H9 (cell line): ENCODE results near the gene STN1. TPM values are rescaled to one million over a fixed set of nuclear protein-coding genes. Genes with fewer than 3 reads are reported as not detected.

ENCODE experiments used
- DNase-seq: peaks from one replicate; pipeline ENCODE4 v3.0.0-alpha.2; 2017
- H2AFZ ChIP-seq: one replicate; pipeline ENCODE4 v1.6.1; 2013; ENCODE audit warnings: mild to moderate bottlenecking, low read length, control low read depth, moderate library complexity
- H2AK5ac ChIP-seq: 2 replicates; pipeline ENCODE4 v1.6.1; 2013; ENCODE audit warnings: low read length, control low read depth, mixed read lengths; ENCODE audit not compliant: insufficient read length
- H2BK120ac ChIP-seq: one replicate; pipeline ENCODE4 v1.6.1; 2013; ENCODE audit warnings: low read depth, mild to moderate bottlenecking, low read length, control low read depth, inconsistent platforms; ENCODE audit not compliant: poor library complexity, severe bottlenecking
- H2BK12ac ChIP-seq: 2 replicates; pipeline ENCODE4 v1.6.1; 2013; ENCODE audit warnings: low read length, control low read depth, mixed read lengths, low read depth; ENCODE audit not compliant: insufficient read length
- H2BK15ac ChIP-seq: 2 replicates; pipeline ENCODE4 v1.6.1; 2013; ENCODE audit warnings: low read depth, low read length, control low read depth
- H2BK20ac ChIP-seq: one replicate; pipeline ENCODE4 v1.6.1; 2013; ENCODE audit warnings: low read depth, mild to moderate bottlenecking, low read length, control low read depth, inconsistent platforms; ENCODE audit not compliant: poor library complexity, severe bottlenecking
- H2BK5ac ChIP-seq: 2 replicates; pipeline ENCODE4 v1.6.1; 2013; ENCODE audit warnings: low read length, control low read depth, mixed read lengths; ENCODE audit not compliant: insufficient read length
- H3K14ac ChIP-seq: 2 replicates; pipeline ENCODE4 v1.6.1; 2013; ENCODE audit warnings: low read length, control low read depth; ENCODE audit not compliant: insufficient read depth
- H3K18ac ChIP-seq: 2 replicates; pipeline ENCODE4 v1.6.1; 2013; ENCODE audit warnings: low read depth, mild to moderate bottlenecking, mixed read lengths, low read length, control low read depth; ENCODE audit not compliant: insufficient read length
- H3K23ac ChIP-seq: 2 replicates; pipeline ENCODE4 v1.6.1; 2013; ENCODE audit warnings: low read length, control low read depth, mixed read lengths, low read depth; ENCODE audit not compliant: insufficient read length
- H3K23me2 ChIP-seq: 2 replicates; pipeline ENCODE4 v1.6.1; 2013; ENCODE audit warnings: low read depth, mild to moderate bottlenecking, mixed read lengths, low read length, control low read depth; ENCODE audit not compliant: insufficient read length, poor library complexity, severe bottlenecking
- H3K27ac ChIP-seq: 2 replicates; pipeline ENCODE4 v1.5.1; 2013; ENCODE audit warnings: low read length, control low read depth, mixed read lengths, low read depth; ENCODE audit not compliant: insufficient read length
- H3K27me3 ChIP-seq: 2 replicates; pipeline ENCODE4 v1.6.1; 2013; ENCODE audit warnings: low read length, control low read depth, inconsistent platforms; ENCODE audit not compliant: insufficient read depth
- H3K4ac ChIP-seq: 2 replicates; pipeline ENCODE4 v1.6.1; 2013; ENCODE audit warnings: low read depth, mild to moderate bottlenecking, control low read depth, inconsistent platforms, low read length, moderate library complexity
- H3K4me1 ChIP-seq: 2 replicates; pipeline ENCODE4 v1.6.1; 2013; ENCODE audit warnings: low read length, control low read depth, inconsistent platforms; ENCODE audit not compliant: insufficient read depth
- H3K4me2 ChIP-seq: 2 replicates; pipeline ENCODE4 v1.6.1; 2013; ENCODE audit warnings: low read length, control low read depth, mixed read lengths; ENCODE audit not compliant: insufficient read length, insufficient read depth
- H3K56ac ChIP-seq: 2 replicates; pipeline ENCODE4 v1.6.1; 2013; ENCODE audit warnings: low read depth, mild to moderate bottlenecking, mixed read lengths, low read length, control low read depth; ENCODE audit not compliant: insufficient read length
- H3K79me1 ChIP-seq: 2 replicates; pipeline ENCODE4 v1.6.1; 2013; ENCODE audit warnings: low read depth, mild to moderate bottlenecking, moderate library complexity, low read length, control low read depth, inconsistent platforms; ENCODE audit not compliant: insufficient read depth, poor library complexity, severe bottlenecking
- H3K79me2 ChIP-seq: 2 replicates; pipeline ENCODE4 v1.6.1; 2013; ENCODE audit warnings: low read length, control low read depth, inconsistent platforms; ENCODE audit not compliant: insufficient read depth
- H3K9ac ChIP-seq: 2 replicates; pipeline ENCODE4 v1.6.1; 2013; ENCODE audit warnings: low read length, control low read depth, mixed read lengths; ENCODE audit not compliant: insufficient read length; ENCODE audit errors: extremely low read depth
- H3K9me3 ChIP-seq: one replicate; pipeline ENCODE4 v1.6.1; 2013; ENCODE audit warnings: low read depth, low read length, inconsistent platforms; ENCODE audit not compliant: control insufficient read depth
- H3T11ph ChIP-seq: one replicate; pipeline ENCODE4 v1.6.1; 2013; ENCODE audit warnings: mild to moderate bottlenecking, low read length, control low read depth, inconsistent platforms
- H4K20me1 ChIP-seq: one replicate; pipeline ENCODE4 v1.6.1; 2013; ENCODE audit not compliant: control insufficient read depth, insufficient read length, insufficient read depth
- H4K5ac ChIP-seq: 2 replicates; pipeline ENCODE4 v1.6.1; 2013; ENCODE audit warnings: low read depth, mild to moderate bottlenecking, mixed read lengths, low read length, control low read depth; ENCODE audit not compliant: insufficient read length
- H4K8ac ChIP-seq: replicated peaks from 2 replicates; pipeline ENCODE4 v1.6.1; 2013; ENCODE audit warnings: low read length, control low read depth, mixed read lengths, low read depth; ENCODE audit not compliant: insufficient read length
- H4K91ac ChIP-seq: 2 replicates; pipeline ENCODE4 v1.6.1; 2013; ENCODE audit warnings: low read depth, mild to moderate bottlenecking, moderate library complexity, mixed read lengths, low read length, control low read depth; ENCODE audit not compliant: insufficient read length
- H3K27ac Mint-ChIP-seq, 3 experiments: 2 replicates in 2 of 3; 3 replicates in 1 of 3; pipeline ENCODE4 v1.8.0; 2020 to 2021; ENCODE audit warnings: mixed read lengths in 3 of 3, mild to moderate bottlenecking in 1 of 3, moderate library complexity in 1 of 3
- H3K27me3 Mint-ChIP-seq: 2 replicates; pipeline ENCODE4 v1.8.0; 2021; ENCODE audit warnings: low read depth, mild to moderate bottlenecking, moderate library complexity, mixed read lengths
- H3K36me3 Mint-ChIP-seq, 3 experiments: 2 replicates in 2 of 3; 3 replicates in 1 of 3; pipeline ENCODE4 v1.8.0; 2020 to 2021; ENCODE audit warnings: low read depth in 3 of 3, mixed read lengths in 3 of 3; ENCODE audit not compliant: insufficient read depth in 1 of 3
- H3K4me1 Mint-ChIP-seq, 2 experiments: 2 replicates each; pipeline ENCODE4 v1.8.0; 2020; ENCODE audit warnings: mixed read lengths in 2 of 2
- H3K4me3 Mint-ChIP-seq, 2 experiments: 2 replicates in 1 of 2; 3 replicates in 1 of 2; pipeline ENCODE4 v1.8.0; 2020 to 2021; ENCODE audit warnings: mild to moderate bottlenecking in 2 of 2, mixed read lengths in 2 of 2, moderate library complexity in 1 of 2
- H3K9me3 Mint-ChIP-seq, 2 experiments: 2 replicates in 1 of 2; 3 replicates in 1 of 2; pipeline ENCODE4 v1.8.0; 2020; ENCODE audit warnings: mild to moderate bottlenecking in 2 of 2, mixed read lengths in 2 of 2, moderate library complexity in 1 of 2
- WGBS: extraction: QIAGEN DNeasy Blood & Tissue Kit; methylation state at CpG from one replicate; pipeline ENCODE4 v1.1.7; 2013; ENCODE audit warnings: missing lambda C conversion rate, low lambda C conversion rate, mixed read lengths; ENCODE audit not compliant: insufficient read length; ENCODE audit errors: extremely low coverage; 5-methylcytosine and 5-hydroxymethylcytosine counted together
- total RNA-seq: library from RNA; stranded (reverse); gene quantifications from 2 replicates; pipeline ENCODE4 v1.2.1, GENCODE V29; 2021
- TF ChIP-seq, protein P1 (sequence below): fragments of 200-600 bp; sonication (generic); conservative IDR thresholded peaks from 3 replicates; pipeline ENCODE4 v1.8.0; 2021; ENCODE audit warnings: antibody characterized with exemption, mild to moderate bottlenecking

The STN1 gene
- total RNA-seq, 1 experiment from 2014 or later = 11.3 TPM

DNA sequence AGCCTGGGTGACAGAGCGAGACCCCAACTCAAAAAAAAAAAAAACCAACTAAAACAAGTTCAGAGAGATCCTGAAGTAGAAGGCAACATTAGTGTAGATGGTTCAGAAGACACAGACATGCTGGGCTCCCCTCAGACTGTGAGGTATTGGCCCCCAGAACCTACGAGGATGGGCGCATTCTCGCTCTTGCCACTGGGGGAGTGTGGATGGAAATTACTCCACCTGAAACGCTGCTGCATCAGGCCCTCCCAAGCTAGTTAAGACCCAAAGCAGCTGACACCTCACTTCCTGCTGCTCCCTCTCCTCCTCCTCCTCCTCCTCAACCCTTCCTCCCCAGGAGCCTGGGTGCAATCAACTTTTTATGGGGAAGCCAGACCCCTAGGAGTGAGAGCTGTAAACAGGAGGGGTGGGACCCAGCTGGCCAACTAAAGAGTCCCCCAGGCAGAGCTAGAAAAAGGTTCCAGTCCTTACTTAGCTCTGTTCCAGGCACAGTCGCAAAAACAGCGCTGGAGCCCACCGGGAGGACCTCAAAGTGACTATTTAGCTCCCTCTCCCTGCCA lies 70.0 kb downstream of the STN1 start:
- no peaks in the 10 kb centered on the region for H3K79me1 ChIP-seq
- H3K9ac ChIP-seq = no peak overlapping the region
- H3T11ph ChIP-seq = no peak overlapping the region
- H2BK120ac ChIP-seq = no peak overlapping the region
- Mint-ChIP-seq H3K36me3 (no peaks in the 10 kb centered on the region), H3K4me1 (peaks cover 19 to 20% of the 10 kb centered on the region in 2 experiments), H3K27ac (no peak overlapping the region), H3K4me3 (no peak overlapping the region), H3K9me3 (no peaks in the 10 kb centered on the region), H3K27me3 (peaks cover 14% of the 10 kb centered on the region)
- no peaks in the 10 kb centered on the region for H3K27me3 ChIP-seq
- no peaks in the 10 kb centered on the region for H3K23me2 ChIP-seq
- H2AFZ ChIP-seq = no peak overlapping the region
- TF ChIP-seq, protein P1, sequence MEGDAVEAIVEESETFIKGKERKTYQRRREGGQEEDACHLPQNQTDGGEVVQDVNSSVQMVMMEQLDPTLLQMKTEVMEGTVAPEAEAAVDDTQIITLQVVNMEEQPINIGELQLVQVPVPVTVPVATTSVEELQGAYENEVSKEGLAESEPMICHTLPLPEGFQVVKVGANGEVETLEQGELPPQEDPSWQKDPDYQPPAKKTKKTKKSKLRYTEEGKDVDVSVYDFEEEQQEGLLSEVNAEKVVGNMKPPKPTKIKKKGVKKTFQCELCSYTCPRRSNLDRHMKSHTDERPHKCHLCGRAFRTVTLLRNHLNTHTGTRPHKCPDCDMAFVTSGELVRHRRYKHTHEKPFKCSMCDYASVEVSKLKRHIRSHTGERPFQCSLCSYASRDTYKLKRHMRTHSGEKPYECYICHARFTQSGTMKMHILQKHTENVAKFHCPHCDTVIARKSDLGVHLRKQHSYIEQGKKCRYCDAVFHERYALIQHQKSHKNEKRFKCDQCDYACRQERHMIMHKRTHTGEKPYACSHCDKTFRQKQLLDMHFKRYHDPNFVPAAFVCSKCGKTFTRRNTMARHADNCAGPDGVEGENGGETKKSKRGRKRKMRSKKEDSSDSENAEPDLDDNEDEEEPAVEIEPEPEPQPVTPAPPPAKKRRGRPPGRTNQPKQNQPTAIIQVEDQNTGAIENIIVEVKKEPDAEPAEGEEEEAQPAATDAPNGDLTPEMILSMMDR = peak; percentile 53
- no peak overlapping the region for H3K56ac ChIP-seq
- no peaks in the 10 kb centered on the region for H3K79me2 ChIP-seq
- DNase-seq = peak; percentile 56
- H3K4me2 ChIP-seq = no peak overlapping the region
- no peaks in the 10 kb centered on the region for H3K9me3 ChIP-seq
- no peak overlapping the region for H3K14ac ChIP-seq
- no peak overlapping the region for H2BK20ac ChIP-seq
- H3K27ac ChIP-seq = no peak overlapping the region
- no peak overlapping the region for H2BK12ac ChIP-seq
- no peak overlapping the region for H3K18ac ChIP-seq
- no peak overlapping the region for H2AK5ac ChIP-seq
- no peak overlapping the region for H4K8ac ChIP-seq
- H3K4me1 ChIP-seq = no peaks in the 10 kb centered on the region
- no CpG with 5 or more reads among the region's 8 CpGs for WGBS
- no peak overlapping the region for H3K4ac ChIP-seq
- H4K91ac ChIP-seq = no peak overlapping the region
- H3K23ac ChIP-seq = no peak overlapping the region
- no peak overlapping the region for H2BK5ac ChIP-seq
- H4K20me1 ChIP-seq = no peaks in the 10 kb centered on the region
- no peak overlapping the region for H2BK15ac ChIP-seq
- no peak overlapping the region for H4K5ac ChIP-seq
